OCI-LY1 (cell line): ENCODE measurements around the gene CACUL1.

Experiments
- EZH2 ChIP-seq: fragments of 200-600 bp; sonication (generic), shearing (Covaris generic); IDR thresholded peaks from 2 replicates; pipeline ENCODE4 v1.8.0; 2017; ENCODE audit warnings: borderline replicate concordance, mixed run types, mild to moderate bottlenecking, antibody characterized with exemption, low read length, moderate library complexity, mixed read lengths
- TF ChIP-seq, protein P1 (sequence below): fragments of 200-600 bp; sonication (generic), shearing (Covaris generic); IDR thresholded peaks from 2 replicates; pipeline ENCODE4 v1.5.1; 2017; ENCODE audit warnings: mild to moderate bottlenecking, antibody characterized with exemption, low read length, moderate library complexity, mixed read lengths

- TF ChIP-seq, protein P1, sequence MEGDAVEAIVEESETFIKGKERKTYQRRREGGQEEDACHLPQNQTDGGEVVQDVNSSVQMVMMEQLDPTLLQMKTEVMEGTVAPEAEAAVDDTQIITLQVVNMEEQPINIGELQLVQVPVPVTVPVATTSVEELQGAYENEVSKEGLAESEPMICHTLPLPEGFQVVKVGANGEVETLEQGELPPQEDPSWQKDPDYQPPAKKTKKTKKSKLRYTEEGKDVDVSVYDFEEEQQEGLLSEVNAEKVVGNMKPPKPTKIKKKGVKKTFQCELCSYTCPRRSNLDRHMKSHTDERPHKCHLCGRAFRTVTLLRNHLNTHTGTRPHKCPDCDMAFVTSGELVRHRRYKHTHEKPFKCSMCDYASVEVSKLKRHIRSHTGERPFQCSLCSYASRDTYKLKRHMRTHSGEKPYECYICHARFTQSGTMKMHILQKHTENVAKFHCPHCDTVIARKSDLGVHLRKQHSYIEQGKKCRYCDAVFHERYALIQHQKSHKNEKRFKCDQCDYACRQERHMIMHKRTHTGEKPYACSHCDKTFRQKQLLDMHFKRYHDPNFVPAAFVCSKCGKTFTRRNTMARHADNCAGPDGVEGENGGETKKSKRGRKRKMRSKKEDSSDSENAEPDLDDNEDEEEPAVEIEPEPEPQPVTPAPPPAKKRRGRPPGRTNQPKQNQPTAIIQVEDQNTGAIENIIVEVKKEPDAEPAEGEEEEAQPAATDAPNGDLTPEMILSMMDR: no peak
- no peak for TF ChIP-seq EZH2
These were observed 53.0 kb downstream of the CACUL1 start for GRCh38 chr10:118701529-118702323.
